Tibial nerve (tissue), 4 donors: Measurements from ENCODE around the gene PSMA3. TPM values are rescaled to one million over a fixed set of nuclear protein-coding genes. Genes with fewer than 3 reads are reported as not detected.

Experiments used
- DNase-seq, 2 donors: peaks; one replicate each; pipeline ENCODE4 v3.0.0-alpha.2; 2019; ENCODE audit warnings: low spot score in 2 of 2
- H3K27ac ChIP-seq, 4 donors: fragments of 200-600 bp; sonication (generic) in 3 of 4; one replicate each; pipeline ENCODE4 v1.5.1; 2017 to 2019; ENCODE audit warnings: mild to moderate bottlenecking in 1 of 4
- H3K27me3 ChIP-seq, 2 donors: fragments of 200-600 bp; sonication (generic) in 1 of 2; one replicate each; pipeline versions ENCODE4 v1.5.1 to v1.6.0; 2017 to 2019
- H3K36me3 ChIP-seq, 3 donors: fragments of 200-600 bp; sonication (generic); one replicate each; pipeline ENCODE4 v1.5.1; 2018 to 2019
- H3K4me1 ChIP-seq, 4 donors: fragments of 200-600 bp; sonication (generic) in 3 of 4; one replicate each; pipeline ENCODE4 v1.5.1; 2017 to 2019
- H3K4me3 ChIP-seq, 4 donors: fragments of 200-600 bp; sonication (generic) in 3 of 4; one replicate each; pipeline ENCODE4 v1.5.1; 2017 to 2019; ENCODE audit warnings: mild to moderate bottlenecking in 1 of 4, moderate library complexity in 1 of 4
- H3K9me3 ChIP-seq, 4 donors: fragments of 200-600 bp; sonication (generic) in 3 of 4; one replicate each; pipeline ENCODE4 v1.5.1; 2017 to 2019
- EP300 ChIP-seq, 2 donors: sonication (generic); formaldehyde crosslinking; IDR thresholded peaks; one replicate each; pipeline ENCODE4 v1.6.1; 2017; ENCODE audit warnings: antibody characterized with exemption in 2 of 2, mild to moderate bottlenecking in 1 of 2
- POLR2A ChIP-seq, 2 donors: fragments of 450-650 bp; IDR thresholded peaks; one replicate each; pipeline ENCODE4 v1.6.1; 2017; ENCODE audit warnings: antibody characterized with exemption in 2 of 2, mild to moderate bottlenecking in 2 of 2, moderate library complexity in 2 of 2
- WGBS, 2 donors: methylation state at CpG; one replicate each; pipeline ENCODE4 v1.1.5; 2018; 5-methylcytosine and 5-hydroxymethylcytosine counted together
- total RNA-seq, 4 donors: library from RNA; depleted of rRNA; stranded (reverse); fragments of >200 nt; gene quantifications; one replicate each; pipeline ENCODE4 v1.1.0, GENCODE V29; 2016
- TF ChIP-seq, protein P1 (sequence below), 5 experiments: fragments of 200-600 bp in 3 of 5; fragments of 450-650 bp in 2 of 5; sonication (generic) in 3 of 5; IDR thresholded peaks; one replicate each; pipeline ENCODE4 v1.5.1; 2016 to 2019; ENCODE audit warnings: antibody characterized with exemption in 5 of 5, mild to moderate bottlenecking in 3 of 5, moderate library complexity in 2 of 5

Gene PSMA3
- total RNA-seq, 4 donors from 2014 or later, result 82.8 to 99.0 (median 87.0) TPM

DNA sequence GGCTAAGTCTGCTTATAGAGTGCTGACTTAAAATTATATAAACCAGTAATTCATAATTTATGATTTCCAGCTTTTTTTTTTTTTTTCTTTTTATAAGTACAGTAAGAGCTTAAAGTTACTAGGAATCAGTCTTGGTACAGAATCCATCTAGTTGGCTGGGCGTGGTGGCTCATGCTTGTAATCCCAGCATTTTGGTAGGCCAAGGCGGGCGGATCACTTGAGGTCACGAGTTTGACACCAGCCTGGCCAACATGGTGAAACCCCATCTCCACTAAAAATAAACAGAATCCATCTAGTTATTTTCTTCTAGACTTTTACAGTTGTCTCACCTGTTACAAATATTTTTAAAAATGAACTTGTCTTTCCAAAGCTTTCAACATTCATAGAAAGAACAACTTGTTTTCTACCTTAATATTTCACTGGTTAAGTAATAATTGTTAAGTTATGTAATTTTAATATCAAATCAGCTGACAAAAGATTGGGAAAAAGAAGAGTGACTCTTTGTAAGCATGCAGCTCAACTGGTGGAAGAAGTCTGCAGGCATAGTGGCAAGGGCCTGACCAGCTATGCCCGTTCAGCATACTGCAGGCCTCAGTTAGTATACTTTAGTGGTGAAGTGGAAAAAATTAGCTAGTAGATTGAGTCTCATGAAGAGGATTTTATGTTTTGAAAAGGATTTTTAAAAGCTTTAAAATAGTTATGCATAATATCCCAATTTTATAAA is 17.4 kb upstream of the PSMA3 start:
- 97% methylated on average over 5 of the region's 5 CpGs for WGBS, 2 donors
- DNase-seq, result no peak
- H3K9me3 ChIP-seq, result no peaks in the 10 kb centered on the region
- H3K27me3 ChIP-seq, result no peaks in the 10 kb centered on the region
- no peak for TF ChIP-seq EP300 (IDR thresholded peaks at IDR 0.05)
- no peak for TF ChIP-seq POLR2A (IDR thresholded peaks at IDR 0.05)
- TF ChIP-seq, protein P1, sequence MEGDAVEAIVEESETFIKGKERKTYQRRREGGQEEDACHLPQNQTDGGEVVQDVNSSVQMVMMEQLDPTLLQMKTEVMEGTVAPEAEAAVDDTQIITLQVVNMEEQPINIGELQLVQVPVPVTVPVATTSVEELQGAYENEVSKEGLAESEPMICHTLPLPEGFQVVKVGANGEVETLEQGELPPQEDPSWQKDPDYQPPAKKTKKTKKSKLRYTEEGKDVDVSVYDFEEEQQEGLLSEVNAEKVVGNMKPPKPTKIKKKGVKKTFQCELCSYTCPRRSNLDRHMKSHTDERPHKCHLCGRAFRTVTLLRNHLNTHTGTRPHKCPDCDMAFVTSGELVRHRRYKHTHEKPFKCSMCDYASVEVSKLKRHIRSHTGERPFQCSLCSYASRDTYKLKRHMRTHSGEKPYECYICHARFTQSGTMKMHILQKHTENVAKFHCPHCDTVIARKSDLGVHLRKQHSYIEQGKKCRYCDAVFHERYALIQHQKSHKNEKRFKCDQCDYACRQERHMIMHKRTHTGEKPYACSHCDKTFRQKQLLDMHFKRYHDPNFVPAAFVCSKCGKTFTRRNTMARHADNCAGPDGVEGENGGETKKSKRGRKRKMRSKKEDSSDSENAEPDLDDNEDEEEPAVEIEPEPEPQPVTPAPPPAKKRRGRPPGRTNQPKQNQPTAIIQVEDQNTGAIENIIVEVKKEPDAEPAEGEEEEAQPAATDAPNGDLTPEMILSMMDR (IDR thresholded peaks at IDR 0.05), result no peak
- H3K4me1 ChIP-seq, result no peaks in the 10 kb centered on the region
- H3K27ac ChIP-seq, result no peak overlapping the region
- peaks cover 0 to 63% (median 2%) of the 10 kb centered on the region in 3 donors for H3K36me3 ChIP-seq
- H3K4me3 ChIP-seq, result no peak overlapping the region

DNA sequence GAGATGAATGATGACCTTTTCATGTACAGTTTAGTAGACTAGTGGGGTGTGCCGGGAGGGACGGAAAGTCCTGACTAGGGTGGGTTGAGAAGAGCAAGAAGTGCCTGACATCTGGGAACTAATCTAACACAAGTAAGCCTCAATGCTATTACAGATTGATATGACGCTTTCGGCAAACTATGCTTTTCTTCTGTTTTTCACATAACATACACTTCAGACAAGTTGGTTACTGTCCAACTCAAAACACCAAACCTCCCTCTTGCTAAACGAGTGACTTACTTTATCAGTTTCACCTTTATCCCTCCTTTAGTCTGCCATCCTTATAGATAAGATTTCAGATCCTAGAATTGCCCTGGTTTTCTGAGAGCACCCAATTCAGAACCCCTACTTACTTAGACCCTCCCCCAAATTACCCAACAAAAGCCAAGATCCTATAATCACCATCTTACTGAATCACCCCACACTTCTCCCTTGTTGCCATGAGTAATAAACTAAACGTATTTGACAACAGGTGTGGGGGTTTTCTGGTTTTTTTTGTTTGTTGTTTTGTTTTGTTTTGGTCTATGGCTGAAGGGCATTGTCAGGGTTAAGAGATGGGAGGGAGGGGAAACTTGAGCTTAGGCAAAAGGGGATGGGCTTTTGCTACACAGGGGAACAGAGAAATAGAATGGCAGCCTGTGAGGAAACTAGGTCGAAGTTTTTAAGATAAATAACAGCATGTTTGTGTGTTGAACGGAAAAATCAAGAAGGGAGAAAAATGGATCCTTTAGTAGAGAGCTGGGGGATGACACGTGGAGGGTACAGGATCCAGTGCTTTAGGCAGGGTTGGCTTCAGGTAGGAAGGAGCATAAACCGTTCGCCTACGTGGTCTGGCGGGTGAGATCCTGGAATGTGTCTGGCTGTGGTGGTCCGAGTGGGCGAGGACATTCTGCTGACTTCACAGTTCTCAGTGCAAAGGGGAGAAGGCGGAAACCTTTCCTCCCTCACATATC is 6.1 kb upstream of the PSMA3 start:
- TF ChIP-seq EP300 (IDR thresholded peaks at IDR 0.05) (no peak), POLR2A (IDR thresholded peaks at IDR 0.05) (no peak)
- TF ChIP-seq, protein P1 (IDR thresholded peaks at IDR 0.05), result no peak
- Histone ChIP-seq H3K4me3 (peak overlapping the region; percentile 35 to 57 (median 53)), H3K27me3 (no peaks in the 10 kb centered on the region), H3K9me3 (no peaks in the 10 kb centered on the region), H3K27ac (peak overlapping the region; percentile 82 to 89 (median 84)), H3K36me3 (peaks cover 0 to 13% (median 0%) of the 10 kb centered on the region in 3 donors), H3K4me1 (peaks cover 0 to 16% (median 2%) of the 10 kb centered on the region in 4 donors)
- 15 to 20% methylated on average over 16 of the region's 16 CpGs for WGBS, 2 donors
- DNase-seq, result peak in 1 of 2 donors; percentile 29

DNA sequence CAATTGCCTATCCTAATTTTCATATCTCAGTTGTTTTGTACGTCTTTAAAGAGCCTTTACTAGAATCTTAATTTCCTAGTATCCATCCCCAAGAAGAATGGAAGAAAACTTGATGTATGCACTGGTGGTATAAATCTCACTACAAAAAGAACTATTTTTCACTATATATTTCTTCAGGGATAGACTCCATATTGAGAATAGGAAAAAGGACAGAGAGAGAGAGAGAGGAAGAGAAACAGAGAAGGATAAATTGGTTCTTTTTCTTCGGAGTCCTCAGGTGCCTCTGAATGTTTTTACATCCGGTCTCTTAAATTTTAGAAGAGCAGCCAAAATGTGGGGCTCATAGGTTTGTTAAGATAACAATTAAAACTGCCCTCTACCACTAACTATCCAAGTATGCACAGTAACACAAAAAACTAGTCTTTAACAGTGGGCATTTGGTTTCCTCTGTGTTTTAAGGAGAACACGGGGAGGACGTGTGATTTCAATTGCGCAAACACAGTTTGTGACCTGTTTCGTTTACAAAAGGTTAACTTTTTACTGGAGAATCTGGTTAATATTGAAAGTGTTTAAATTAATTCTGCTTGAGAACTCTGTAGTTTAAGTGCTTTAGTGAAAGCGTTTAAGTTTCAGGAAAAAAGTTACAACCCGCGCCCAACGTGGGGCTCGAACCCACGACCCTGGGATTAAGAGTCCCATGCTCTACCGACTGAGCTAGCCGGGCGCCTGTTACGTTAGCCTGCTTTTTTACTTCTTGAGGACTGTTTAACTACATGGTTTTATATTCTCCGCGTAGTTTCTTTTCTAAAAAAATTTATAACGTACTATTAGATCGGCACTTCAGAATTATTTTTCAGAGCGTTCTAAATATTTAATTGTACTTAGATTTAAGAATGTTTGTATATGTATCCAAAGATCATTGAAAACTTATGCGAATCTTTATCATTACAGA is 5.1 kb upstream of the PSMA3 start:
- DNase-seq, result peak; percentile 48 to 89
- H3K27ac ChIP-seq, result peak overlapping the region; percentile 82 to 89 (median 84)
- peaks cover 0 to 5% (median 0%) of the 10 kb centered on the region in 3 donors for H3K36me3 ChIP-seq
- H3K9me3 ChIP-seq, result no peaks in the 10 kb centered on the region
- peak overlapping the region; percentile 35 to 57 (median 53) for H3K4me3 ChIP-seq
- TF ChIP-seq EP300 (IDR thresholded peaks at IDR 0.05) (peak; percentile 48 to 77), POLR2A (IDR thresholded peaks at IDR 0.05) (peak in 1 of 2 donors; percentile 21)
- TF ChIP-seq, protein P1 (IDR thresholded peaks at IDR 0.05), result no peak
- 2 to 3% methylated on average over 23 of the region's 23 CpGs for WGBS, 2 donors
- no peaks in the 10 kb centered on the region for H3K27me3 ChIP-seq
- peaks cover 0 to 21% (median 2%) of the 10 kb centered on the region in 4 donors for H3K4me1 ChIP-seq

DNA sequence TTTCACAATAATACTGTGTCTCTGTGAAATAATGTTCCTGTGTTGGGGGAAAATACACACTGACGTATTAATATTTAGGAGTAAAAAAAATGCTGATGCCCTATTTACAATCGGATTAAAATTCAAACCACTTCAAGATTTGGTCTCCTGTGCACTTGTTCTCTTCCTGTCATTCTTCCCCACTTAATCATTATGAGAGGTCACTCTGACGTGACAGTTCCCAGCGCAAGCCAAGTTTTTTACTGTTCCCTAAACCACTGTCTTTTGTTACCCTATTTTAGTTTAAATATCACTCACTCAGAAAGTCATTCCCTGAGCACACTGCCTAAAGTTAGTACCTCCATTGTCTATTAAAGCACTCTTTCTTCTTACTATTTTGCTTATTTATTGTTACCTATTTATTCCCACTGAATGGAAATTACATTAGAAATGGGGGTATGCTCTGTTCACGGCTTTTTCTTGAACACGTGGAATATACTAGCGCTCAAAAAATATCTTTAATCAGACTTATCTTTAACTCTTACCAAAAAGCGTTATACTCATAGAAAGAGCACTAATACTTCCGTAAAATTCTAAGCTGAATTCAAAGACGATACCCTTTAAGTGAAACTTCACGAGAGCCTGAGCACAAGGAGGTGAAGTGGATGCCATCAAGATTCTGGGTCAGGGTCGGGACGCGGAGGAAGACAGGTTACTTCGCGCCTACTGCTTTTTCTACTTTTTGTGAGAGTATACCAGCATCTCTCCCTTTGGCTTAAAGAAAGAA is 670 bp upstream of the PSMA3 start:
- DNase-seq, result no peak
- Histone ChIP-seq H3K27ac (peak overlapping the region; percentile 91 to 99 (median 92)), H3K27me3 (no peaks in the 10 kb centered on the region), H3K9me3 (no peaks in the 10 kb centered on the region), H3K36me3 (peaks cover 0 to 14% (median 0%) of the 10 kb centered on the region in 3 donors), H3K4me1 (peaks cover 0 to 41% (median 19%) of the 10 kb centered on the region in 4 donors), H3K4me3 (peak overlapping the region; percentile 36 to 95 (median 81))
- 1% methylated on average over 16 of the region's 16 CpGs for WGBS, 2 donors
- TF ChIP-seq POLR2A (IDR thresholded peaks at IDR 0.05), result no peak
- no peak for TF ChIP-seq EP300 (IDR thresholded peaks at IDR 0.05)
- TF ChIP-seq, protein P1 (IDR thresholded peaks at IDR 0.05), result no peak
